ENCODE measurements around the gene RUFY1.

DNA sequence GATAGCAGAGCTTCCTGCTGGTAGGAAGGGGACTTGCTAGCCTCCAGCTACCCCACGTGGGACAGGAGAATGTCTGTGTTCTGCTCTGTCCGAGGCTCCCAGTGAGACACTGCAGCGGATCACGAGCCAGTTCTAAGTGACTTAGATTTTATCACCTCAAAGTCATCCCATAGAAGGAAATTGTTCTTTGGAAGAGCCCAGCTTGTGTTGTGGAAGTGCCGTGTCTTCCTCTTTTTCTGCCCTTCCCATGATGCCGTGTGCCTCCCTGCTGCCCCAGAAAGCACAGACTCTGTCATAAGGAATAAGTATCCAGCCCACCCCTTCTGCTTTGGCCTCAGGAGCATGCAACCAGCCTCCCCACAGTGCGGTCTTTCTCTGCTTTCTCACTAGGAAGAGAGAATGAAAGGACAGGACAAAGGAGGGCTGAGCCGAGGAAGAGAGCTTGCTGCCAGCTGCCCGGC, 35.6 kb downstream of the RUFY1 start:
- TF ChIP-seq POLR2AphosphoS5 (IDR thresholded peaks at IDR 0.05; ENCODE audit: low read depth, low read length), result no peak
- TF ChIP-seq POLR2A (IDR thresholded peaks at IDR 0.05; ENCODE audit: low read depth, low read length), result no peak

All from GM12892 (cell line).